Type B pancreatic cell (in vitro differentiated cells): ENCODE results near the gene ATG4D. TPM values are rescaled to one million over a fixed set of nuclear protein-coding genes. Genes with fewer than 3 reads are reported as not detected.

Experiments
- DNase-seq: peaks from one replicate; pipeline ENCODE4 v3.0.0; 2021; ENCODE audit warnings: mixed read lengths; ENCODE audit not compliant: unreplicated experiment; ENCODE audit errors: extremely low spot score
- H3K27ac Mint-ChIP-seq: 2 replicates; pipeline ENCODE4 v1.8.0; 2021; ENCODE audit warnings: mild to moderate bottlenecking, mixed read lengths
- H3K27me3 Mint-ChIP-seq: 2 replicates; pipeline ENCODE4 v1.8.0; 2021; ENCODE audit warnings: mixed read lengths
- H3K36me3 Mint-ChIP-seq: 2 replicates; pipeline ENCODE4 v1.8.0; 2021; ENCODE audit warnings: mixed read lengths
- H3K4me1 Mint-ChIP-seq: one replicate; pipeline ENCODE4 v1.8.0; 2021; ENCODE audit warnings: mixed read lengths; ENCODE audit not compliant: unreplicated experiment
- H3K4me3 Mint-ChIP-seq: 2 replicates; pipeline ENCODE4 v1.8.0; 2021; ENCODE audit warnings: mild to moderate bottlenecking, mixed read lengths
- H3K9me3 Mint-ChIP-seq: 2 replicates; pipeline ENCODE4 v1.8.0; 2021; ENCODE audit warnings: mixed read lengths
- CTCF ChIP-seq: fragments of 200-600 bp; sonication (generic); conservative IDR thresholded peaks from 2 replicates; pipeline ENCODE4 v1.5.0; 2021; ENCODE audit warnings: antibody characterized with exemption, mild to moderate bottlenecking
- total RNA-seq: library from RNA; stranded (reverse); gene quantifications from 2 replicates; pipeline ENCODE4 v1.2.1, GENCODE V29; 2021; ENCODE audit warnings: low replicate concordance

Gene ATG4D
- total RNA-seq, 1 donor from 2014 or later, result 44.6 TPM

- Mint-ChIP-seq H3K4me3 (peak overlapping the region; percentile 89), H3K27ac (no peak overlapping the region), H3K27me3 (peaks cover 28% of the 10 kb centered on the region), H3K4me1 (peaks cover 7% of the 10 kb centered on the region), H3K9me3 (no peaks in the 10 kb centered on the region), H3K36me3 (no peaks in the 10 kb centered on the region)
- TF ChIP-seq CTCF, result no peak
- DNase-seq, result no peak
Measured at GRCh38 chr19:10587839-10588150, 44.1 kb downstream of the ATG4D start.

GRCh38 chr19:10593148-10593547 is 49.4 kb downstream of the ATG4D start:
- H3K27me3 Mint-ChIP-seq, result no peaks in the 10 kb centered on the region
- no peak overlapping the region for H3K4me3 Mint-ChIP-seq
- TF ChIP-seq CTCF, result no peak
- no peaks in the 10 kb centered on the region for H3K9me3 Mint-ChIP-seq
- peaks cover 9% of the 10 kb centered on the region for H3K4me1 Mint-ChIP-seq
- H3K36me3 Mint-ChIP-seq, result no peaks in the 10 kb centered on the region
- DNase-seq, result no peak
- H3K27ac Mint-ChIP-seq, result no peak overlapping the region

- Mint-ChIP-seq H3K4me3 (no peak overlapping the region), H3K36me3 (no peaks in the 10 kb centered on the region), H3K27ac (peak overlapping the region; percentile 66), H3K4me1 (peaks cover 9% of the 10 kb centered on the region), H3K27me3 (no peaks in the 10 kb centered on the region), H3K9me3 (no peaks in the 10 kb centered on the region)
- TF ChIP-seq CTCF, result no peak
- DNase-seq, result no peak
Measured at GRCh38 chr19:10593820-10594637, 50.3 kb downstream of the ATG4D start.

- H3K36me3 Mint-ChIP-seq, result no peaks in the 10 kb centered on the region
- TF ChIP-seq CTCF, result no peak
- no peaks in the 10 kb centered on the region for H3K9me3 Mint-ChIP-seq
- peaks cover 17% of the 10 kb centered on the region for H3K4me1 Mint-ChIP-seq
- peak overlapping the region; percentile 63 for H3K4me3 Mint-ChIP-seq
- peaks cover 5% of the 10 kb centered on the region for H3K27me3 Mint-ChIP-seq
- DNase-seq, result no peak
- H3K27ac Mint-ChIP-seq, result no peak overlapping the region
Measured at GRCh38 chr19:10600149-10600548, 56.4 kb downstream of the ATG4D start.

- DNase-seq, result no peak
- Mint-ChIP-seq H3K9me3 (no peaks in the 10 kb centered on the region), H3K36me3 (no peaks in the 10 kb centered on the region), H3K4me1 (peaks cover 13% of the 10 kb centered on the region), H3K27ac (peak overlapping the region; percentile 70), H3K27me3 (peaks cover 5% of the 10 kb centered on the region), H3K4me3 (peak overlapping the region; percentile 88)
- TF ChIP-seq CTCF, result no peak
Measured at GRCh38 chr19:10601999-10602329, 58.3 kb downstream of the ATG4D start.
